Measurements from ENCODE around the gene PCSK2. TPM values are rescaled to one million over a fixed set of nuclear protein-coding genes. Genes with fewer than 3 reads are reported as not detected.

Gene PCSK2
- total RNA-seq, 1 donor from 2014 or later, result 28.7 TPM

- no peak for TF ChIP-seq CTCF (IDR thresholded peaks at IDR 0.05; ENCODE audit: partially characterized antibody, unreplicated experiment)
- Mint-ChIP-seq H3K27me3 (ENCODE audit: unreplicated experiment) (peaks cover 2% of the 10 kb centered on the region), H3K27ac (ENCODE audit: unreplicated experiment) (no peak overlapping the region), H3K4me1 (ENCODE audit: low read depth, unreplicated experiment) (no peaks in the 10 kb centered on the region), H3K36me3 (ENCODE audit: unreplicated experiment) (peaks cover 4% of the 10 kb centered on the region), H3K9me3 (ENCODE audit: unreplicated experiment) (peaks cover 1% of the 10 kb centered on the region), H3K4me3 (ENCODE audit: unreplicated experiment) (no peak overlapping the region)
- no peak for DNase-seq
These were observed 252.3 kb downstream of the PCSK2 start for GRCh38 chr20:17479063-17479657.

- Mint-ChIP-seq H3K27me3 (ENCODE audit: unreplicated experiment) (no peaks in the 10 kb centered on the region), H3K4me1 (ENCODE audit: low read depth, unreplicated experiment) (no peaks in the 10 kb centered on the region), H3K9me3 (ENCODE audit: unreplicated experiment) (peaks cover 1% of the 10 kb centered on the region), H3K27ac (ENCODE audit: unreplicated experiment) (no peak overlapping the region), H3K4me3 (ENCODE audit: unreplicated experiment) (no peak overlapping the region), H3K36me3 (ENCODE audit: unreplicated experiment) (peaks cover 4% of the 10 kb centered on the region)
- no peak for DNase-seq
- no peak for TF ChIP-seq CTCF (IDR thresholded peaks at IDR 0.05; ENCODE audit: partially characterized antibody, unreplicated experiment)
These were observed 253.9 kb downstream of the PCSK2 start for GRCh38 chr20:17480696-17481095.

- H3K36me3 Mint-ChIP-seq (ENCODE audit: unreplicated experiment), result peaks cover 4% of the 10 kb centered on the region
- no peaks in the 10 kb centered on the region for H3K4me1 Mint-ChIP-seq (ENCODE audit: low read depth, unreplicated experiment)
- H3K4me3 Mint-ChIP-seq (ENCODE audit: unreplicated experiment), result no peak overlapping the region
- H3K9me3 Mint-ChIP-seq (ENCODE audit: unreplicated experiment), result peaks cover 1% of the 10 kb centered on the region
- no peaks in the 10 kb centered on the region for H3K27me3 Mint-ChIP-seq (ENCODE audit: unreplicated experiment)
- DNase-seq, result no peak
- no peak for TF ChIP-seq CTCF (IDR thresholded peaks at IDR 0.05; ENCODE audit: partially characterized antibody, unreplicated experiment)
- no peak overlapping the region for H3K27ac Mint-ChIP-seq (ENCODE audit: unreplicated experiment)
These were observed 254.8 kb downstream of the PCSK2 start for GRCh38 chr20:17481661-17482060.

GRCh38 chr20:17482536-17482935 is 255.7 kb downstream of the PCSK2 start:
- H3K4me3 Mint-ChIP-seq (ENCODE audit: unreplicated experiment), result no peak overlapping the region
- H3K27me3 Mint-ChIP-seq (ENCODE audit: unreplicated experiment), result no peaks in the 10 kb centered on the region
- peaks cover 4% of the 10 kb centered on the region for H3K36me3 Mint-ChIP-seq (ENCODE audit: unreplicated experiment)
- peaks cover 1% of the 10 kb centered on the region for H3K9me3 Mint-ChIP-seq (ENCODE audit: unreplicated experiment)
- no peak for DNase-seq
- no peaks in the 10 kb centered on the region for H3K4me1 Mint-ChIP-seq (ENCODE audit: low read depth, unreplicated experiment)
- TF ChIP-seq CTCF (IDR thresholded peaks at IDR 0.05; ENCODE audit: partially characterized antibody, unreplicated experiment), result no peak
- H3K27ac Mint-ChIP-seq (ENCODE audit: unreplicated experiment), result no peak overlapping the region

- peaks cover 4% of the 10 kb centered on the region for H3K36me3 Mint-ChIP-seq (ENCODE audit: unreplicated experiment)
- peaks cover 1% of the 10 kb centered on the region for H3K9me3 Mint-ChIP-seq (ENCODE audit: unreplicated experiment)
- no peaks in the 10 kb centered on the region for H3K27me3 Mint-ChIP-seq (ENCODE audit: unreplicated experiment)
- H3K27ac Mint-ChIP-seq (ENCODE audit: unreplicated experiment), result no peak overlapping the region
- TF ChIP-seq CTCF (IDR thresholded peaks at IDR 0.05; ENCODE audit: partially characterized antibody, unreplicated experiment), result no peak
- H3K4me3 Mint-ChIP-seq (ENCODE audit: unreplicated experiment), result no peak overlapping the region
- H3K4me1 Mint-ChIP-seq (ENCODE audit: low read depth, unreplicated experiment), result no peaks in the 10 kb centered on the region
- DNase-seq, result no peak
These were observed 258.2 kb downstream of the PCSK2 start for GRCh38 chr20:17485017-17485416.

All from glutamatergic neuron (in vitro differentiated cells).